Subcutaneous adipose tissue (tissue), 4 donors: ENCODE data around the gene RPL36A. TPM values are rescaled to one million over a fixed set of nuclear protein-coding genes. Genes with fewer than 3 reads are reported as not detected.

Source experiments
- CTCF ChIP-seq: fragments of 450-650 bp; IDR thresholded peaks from one replicate; pipeline ENCODE4 v1.5.1; 2016; ENCODE audit warnings: low read depth, mild to moderate bottlenecking, control low read depth, antibody characterized with exemption, moderate library complexity
- total RNA-seq, 4 donors: library from RNA; depleted of rRNA; stranded (reverse); fragments of >200 nt; gene quantifications; one replicate each; pipeline ENCODE4 v1.1.0, GENCODE V29; 2016

RPL36A gene
- total RNA-seq: 1,000 to 10,000 TPM in 3 of 4 donors, 100 to 1,000 TPM in 1; 559 to 2,041 (median 1,502) TPM

GRCh38 chrX:101390664-101391525, at the start of gene RPL36A:
TSS of gene RPL36A (plus strand) at chrX:101391011. CDS start at chrX:101391044, 33 bp downstream.
- TF ChIP-seq CTCF: no peak

- no peak for TF ChIP-seq CTCF
Measured at GRCh38 chrX:101347859-101348451, 42.9 kb upstream of the RPL36A start.

DNA sequence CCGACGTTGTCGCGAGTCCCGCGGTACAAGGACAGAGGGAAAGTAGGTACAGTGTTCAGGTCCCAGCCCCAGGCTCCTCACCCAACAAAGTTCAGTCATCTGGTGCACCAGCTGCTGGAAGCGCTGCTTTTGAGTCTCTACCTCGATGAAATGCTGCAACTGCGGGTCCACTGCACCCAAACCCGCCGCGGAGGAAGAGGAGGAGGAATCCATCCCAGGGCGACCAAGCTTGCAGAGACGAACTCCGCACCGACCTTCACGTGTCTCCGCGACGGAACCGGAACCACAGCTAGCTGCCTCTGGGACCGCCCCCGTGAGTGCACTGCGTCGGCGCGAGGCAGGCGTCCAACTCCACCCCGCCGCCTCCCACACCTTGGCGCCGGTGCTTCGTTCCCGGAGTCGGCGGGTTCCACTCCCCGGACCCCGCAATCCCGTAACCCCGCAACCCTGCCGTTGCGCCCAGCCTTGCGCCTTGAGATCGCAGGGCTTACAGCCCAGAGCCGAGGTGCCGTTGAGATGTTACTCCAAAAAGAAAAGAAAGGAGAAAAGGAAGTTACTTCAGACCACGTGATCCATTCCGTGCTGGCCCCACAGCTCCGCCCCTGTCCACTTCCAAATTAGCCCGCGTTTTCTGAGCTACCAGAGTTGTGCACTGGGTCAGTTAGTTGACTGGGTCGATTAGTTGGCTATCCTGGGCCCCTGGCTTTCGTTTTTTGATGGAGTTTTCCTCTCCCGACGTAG, 42.2 kb upstream of the RPL36A start, which contains the start of gene TIMM8A:
TSS of gene TIMM8A (minus strand) at position 291 of the 741 bp plus-strand sequence. CDS start at position 213, 78 bp downstream.
- no peak for TF ChIP-seq CTCF

DNA sequence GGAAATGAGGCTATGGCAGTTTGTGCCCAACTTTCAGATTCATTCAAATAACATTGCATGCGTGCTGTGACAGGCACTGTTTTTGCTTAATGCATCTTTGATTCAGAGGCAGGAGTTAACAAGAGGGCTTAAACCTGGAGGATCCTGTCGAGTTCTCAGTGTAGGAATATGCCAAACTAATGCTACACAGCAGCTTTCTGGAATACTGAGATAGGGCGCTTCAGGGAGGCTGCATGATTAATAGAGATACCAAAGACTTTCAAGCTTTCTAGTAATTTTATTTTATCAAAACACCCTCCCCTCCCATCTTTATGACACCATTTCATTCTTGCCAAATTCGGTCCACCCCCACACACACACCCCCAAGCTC, 41.6 kb upstream of the RPL36A start:
- TF ChIP-seq CTCF: no peak

DNA sequence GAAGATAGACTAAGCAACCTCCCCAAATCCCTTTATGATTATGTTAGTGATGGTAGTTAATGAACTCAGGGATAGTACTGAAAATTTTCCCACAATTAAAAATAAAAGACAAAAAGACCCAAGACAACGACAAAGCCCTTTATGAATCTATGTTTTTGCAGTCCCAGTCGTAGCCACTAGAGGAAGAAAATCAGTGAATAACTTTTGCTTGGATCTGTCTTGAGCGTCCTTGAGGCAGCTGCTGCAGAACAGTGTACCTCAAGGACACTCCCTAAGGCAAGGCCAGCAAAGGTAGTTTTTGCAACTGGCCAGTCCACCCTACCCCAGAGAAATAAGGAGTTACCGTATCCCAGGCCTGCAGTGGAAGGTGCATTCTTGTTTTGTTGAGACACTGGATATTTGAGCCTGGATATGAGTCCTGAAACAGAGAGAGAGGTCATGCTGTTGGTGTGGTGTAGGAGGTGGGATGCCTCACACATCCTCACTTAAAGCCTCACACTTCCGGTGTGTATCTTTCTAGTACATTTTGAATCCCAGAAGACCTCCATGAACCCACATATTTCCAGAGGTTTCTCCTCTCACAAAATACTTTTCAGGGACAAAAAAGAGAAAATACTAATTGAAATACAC, 33.5 kb upstream of the RPL36A start:
- TF ChIP-seq CTCF: no peak

- no peak for TF ChIP-seq CTCF
Measured at GRCh38 chrX:101359966-101360365, 30.8 kb upstream of the RPL36A start.
